Measurements from ENCODE around the gene ETV3.

DNA sequence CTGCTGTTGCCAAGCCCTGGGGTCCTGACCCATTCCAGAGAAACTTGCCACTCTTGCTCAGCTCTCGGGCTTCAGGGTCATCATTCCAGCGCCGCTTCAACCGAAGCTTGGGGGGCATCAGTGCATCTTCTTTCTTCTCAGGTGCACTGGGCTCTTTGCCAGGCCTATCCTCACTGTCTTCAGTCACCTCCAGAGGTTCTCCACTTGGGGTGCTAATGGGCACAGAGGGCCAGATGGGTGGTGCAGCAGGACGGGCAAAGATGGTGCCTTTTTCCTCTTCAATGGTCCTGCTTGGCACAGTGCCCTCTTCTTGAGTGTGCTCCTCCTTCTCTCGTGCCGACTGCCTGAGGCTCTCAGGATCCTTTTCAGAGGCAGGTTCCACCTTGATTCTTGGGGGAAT lies 13.3 kb downstream of the ETV3 start:
- TF ChIP-seq, protein P1, sequence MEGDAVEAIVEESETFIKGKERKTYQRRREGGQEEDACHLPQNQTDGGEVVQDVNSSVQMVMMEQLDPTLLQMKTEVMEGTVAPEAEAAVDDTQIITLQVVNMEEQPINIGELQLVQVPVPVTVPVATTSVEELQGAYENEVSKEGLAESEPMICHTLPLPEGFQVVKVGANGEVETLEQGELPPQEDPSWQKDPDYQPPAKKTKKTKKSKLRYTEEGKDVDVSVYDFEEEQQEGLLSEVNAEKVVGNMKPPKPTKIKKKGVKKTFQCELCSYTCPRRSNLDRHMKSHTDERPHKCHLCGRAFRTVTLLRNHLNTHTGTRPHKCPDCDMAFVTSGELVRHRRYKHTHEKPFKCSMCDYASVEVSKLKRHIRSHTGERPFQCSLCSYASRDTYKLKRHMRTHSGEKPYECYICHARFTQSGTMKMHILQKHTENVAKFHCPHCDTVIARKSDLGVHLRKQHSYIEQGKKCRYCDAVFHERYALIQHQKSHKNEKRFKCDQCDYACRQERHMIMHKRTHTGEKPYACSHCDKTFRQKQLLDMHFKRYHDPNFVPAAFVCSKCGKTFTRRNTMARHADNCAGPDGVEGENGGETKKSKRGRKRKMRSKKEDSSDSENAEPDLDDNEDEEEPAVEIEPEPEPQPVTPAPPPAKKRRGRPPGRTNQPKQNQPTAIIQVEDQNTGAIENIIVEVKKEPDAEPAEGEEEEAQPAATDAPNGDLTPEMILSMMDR (IDR thresholded peaks at IDR 0.05) = no peak
- no peak for TF ChIP-seq POLR2A (IDR thresholded peaks at IDR 0.05)
